DMS114 treated with DMSO at 0.1 percent for 48 hours (cell line): Measurements from ENCODE around the gene ST7.
"Not testable (repeated sequence)": the region's sequence is repeated elsewhere in the genome, so short reads cannot be mapped to it uniquely, and the experiment has no call there.

Experiments used
- DNase-seq: peaks from one replicate; lab custom pipeline; 2025; ENCODE audit not compliant: unreplicated experiment; lab: John Stamatoyannopoulos, UW

The ST7 gene

GRCh38 chr7:117021366-117021765, 68.1 kb downstream of the ST7 start:
- DNase-seq: no peak

GRCh38 chr7:117021986-117022385, 68.7 kb downstream of the ST7 start:
- no peak for DNase-seq

GRCh38 chr7:117023325-117023854, 70.1 kb downstream of the ST7 start:
- DNase-seq: no peak

GRCh38 chr7:117024811-117025210, 71.5 kb downstream of the ST7 start:
- DNase-seq: no peak

GRCh38 chr7:117025891-117026290, 72.6 kb downstream of the ST7 start:
- no peak for DNase-seq

GRCh38 chr7:117030346-117030745, 77.0 kb downstream of the ST7 start:
- not testable (repeated sequence) for DNase-seq

- not testable (repeated sequence) for DNase-seq
These were observed 77.5 kb downstream of the ST7 start for GRCh38 chr7:117030793-117031192.

- no peak for DNase-seq
These were observed 79.5 kb downstream of the ST7 start for GRCh38 chr7:117032810-117033209.

GRCh38 chr7:117034851-117035464, 81.7 kb downstream of the ST7 start:
- no peak for DNase-seq

- DNase-seq: no peak
These were observed 82.2 kb downstream of the ST7 start for GRCh38 chr7:117035465-117035862.

- no peak for DNase-seq
These were observed 82.9 kb downstream of the ST7 start for GRCh38 chr7:117036053-117036669.

GRCh38 chr7:117036836-117037235, 83.5 kb downstream of the ST7 start:
- no peak for DNase-seq

GRCh38 chr7:117038408-117038807, 85.1 kb downstream of the ST7 start:
- DNase-seq: no peak

GRCh38 chr7:117041007-117041406, 87.7 kb downstream of the ST7 start:
- no peak for DNase-seq

- DNase-seq: no peak
These were observed 88.5 kb downstream of the ST7 start for GRCh38 chr7:117041822-117042221.

GRCh38 chr7:117043108-117043825, 90.0 kb downstream of the ST7 start:
- no peak for DNase-seq

- no peak for DNase-seq
These were observed 91.4 kb downstream of the ST7 start for GRCh38 chr7:117044664-117045063.

GRCh38 chr7:117045927-117046710, 92.8 kb downstream of the ST7 start:
- no peak for DNase-seq

GRCh38 chr7:117047496-117047895, 94.2 kb downstream of the ST7 start:
- DNase-seq: no peak

- DNase-seq: no peak
These were observed 95.0 kb downstream of the ST7 start for GRCh38 chr7:117048114-117048866.

GRCh38 chr7:117048882-117049281, 95.6 kb downstream of the ST7 start:
- no peak for DNase-seq
